NCI-H82 treated with DMSO at 0.1 percent for 48 hours (cell line): ENCODE results near the gene NOS1AP.

Experiments
- DNase-seq: peaks from one replicate; lab custom pipeline; 2025; ENCODE audit not compliant: unreplicated experiment; lab: John Stamatoyannopoulos, UW

Gene NOS1AP

DNA sequence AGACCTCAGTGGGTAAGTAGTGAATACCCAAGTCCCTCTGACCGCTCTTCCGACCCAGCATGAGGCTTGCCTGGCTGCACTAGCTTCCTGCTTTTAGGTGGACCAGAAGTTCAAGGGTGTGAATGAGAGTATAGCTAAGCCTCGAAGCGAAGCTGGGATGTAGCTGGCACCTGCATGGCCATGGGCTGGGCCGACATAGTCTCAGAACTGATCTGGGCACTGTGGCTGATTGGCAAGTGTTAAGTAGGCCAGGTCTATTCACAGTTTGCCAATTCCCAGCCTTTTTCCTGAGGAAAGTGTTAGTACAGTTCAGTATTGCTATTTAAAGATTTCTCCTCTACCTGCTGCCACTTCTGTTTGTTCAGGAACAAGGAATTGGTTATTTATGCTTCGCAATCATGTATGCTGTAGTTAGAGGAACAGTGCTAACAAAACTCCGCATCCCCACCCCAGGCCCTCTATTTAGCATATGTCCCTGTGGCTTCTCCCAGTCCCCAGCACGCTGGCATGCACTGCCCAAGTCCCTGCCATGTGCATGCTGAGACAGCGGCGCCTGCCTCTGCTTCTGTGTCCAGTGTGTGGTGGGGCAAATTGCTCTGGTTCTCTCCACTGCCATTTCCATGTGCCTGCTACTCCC, 290.9 kb downstream of the NOS1AP start:
- DNase-seq = no peak

GRCh38 chr1:162360874-162361260, 291.4 kb downstream of the NOS1AP start:
- no peak for DNase-seq

GRCh38 chr1:162361349-162361748, 291.9 kb downstream of the NOS1AP start:
- DNase-seq = no peak

DNA sequence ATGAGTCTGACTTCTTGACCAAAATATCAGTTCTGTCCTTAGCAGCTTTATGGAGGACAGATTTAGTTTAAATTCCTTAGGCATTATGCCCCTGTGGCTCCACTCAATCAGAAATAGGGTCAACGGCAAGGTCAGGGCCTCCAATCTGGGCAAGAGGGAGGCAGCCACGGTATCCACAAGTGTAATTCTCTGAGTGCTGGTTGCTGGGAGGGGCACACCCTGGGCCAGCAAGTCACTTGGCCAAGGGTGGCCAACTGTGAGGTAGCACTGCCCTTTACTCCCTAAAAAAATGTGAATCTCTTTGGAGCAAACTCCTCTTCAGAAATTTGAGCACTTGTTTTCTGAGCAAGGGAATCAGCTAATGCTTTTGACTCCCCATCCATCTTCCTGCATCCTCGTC, 294.3 kb downstream of the NOS1AP start:
- DNase-seq = no peak

- DNase-seq = no peak
Measured at GRCh38 chr1:162364498-162364897, 295.0 kb downstream of the NOS1AP start.

DNA sequence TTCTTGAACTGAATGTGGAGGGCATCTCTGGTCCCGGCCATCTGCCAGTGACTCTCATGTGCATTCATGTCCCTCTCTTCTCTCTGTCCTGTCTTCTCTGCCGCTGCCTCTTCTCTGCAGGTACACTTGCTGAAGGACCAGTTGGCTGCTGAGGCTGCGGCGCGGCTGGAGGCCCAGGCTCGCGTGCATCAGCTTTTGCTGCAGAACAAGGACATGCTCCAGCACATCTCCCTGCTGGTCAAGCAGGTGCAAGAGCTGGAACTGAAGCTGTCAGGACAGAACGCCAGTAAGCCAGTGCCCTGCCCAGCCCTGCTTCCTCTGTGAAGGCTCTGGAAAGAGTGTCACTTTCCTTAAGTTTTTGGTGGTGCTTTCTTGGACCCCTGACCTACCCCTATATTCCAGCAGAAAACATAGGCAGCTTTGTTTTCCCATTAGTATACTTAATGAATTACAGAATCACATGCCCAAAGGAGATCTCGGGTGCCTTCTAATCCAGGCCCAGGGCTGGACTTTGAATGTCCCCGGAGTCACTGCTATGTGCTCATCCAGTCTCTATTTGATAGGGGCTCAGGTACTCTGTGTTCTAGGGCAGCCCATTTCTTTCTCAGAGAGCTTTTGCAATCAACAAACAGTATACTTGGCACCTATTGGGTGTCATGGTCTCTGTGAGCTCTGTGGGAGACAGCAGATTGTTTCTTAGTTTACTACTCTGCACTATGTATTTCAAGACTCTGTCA, 296.0 kb downstream of the NOS1AP start:
- no peak for DNase-seq

- DNase-seq = no peak
Measured at GRCh38 chr1:162366149-162366548, 296.7 kb downstream of the NOS1AP start.

DNA sequence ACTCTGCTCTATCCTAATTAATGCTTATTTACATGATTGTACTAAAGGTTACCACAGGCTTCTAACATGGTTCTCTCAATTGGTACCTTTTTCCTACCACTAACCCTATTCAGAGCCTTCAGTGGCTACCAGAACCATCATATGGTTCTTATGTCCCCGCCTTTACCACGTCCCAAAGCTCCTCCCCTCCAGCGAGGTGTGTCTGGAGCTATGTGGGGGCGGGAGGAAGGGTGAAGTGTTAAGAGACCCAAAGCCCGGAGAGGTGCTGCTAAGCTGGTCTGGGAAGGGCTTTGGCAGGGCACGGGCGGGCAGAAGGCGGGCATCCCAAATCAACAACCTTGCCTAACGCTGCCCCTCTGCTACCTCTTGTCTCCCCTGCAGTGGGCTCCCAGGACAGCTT, 297.2 kb downstream of the NOS1AP start:
- DNase-seq = no peak

DNA sequence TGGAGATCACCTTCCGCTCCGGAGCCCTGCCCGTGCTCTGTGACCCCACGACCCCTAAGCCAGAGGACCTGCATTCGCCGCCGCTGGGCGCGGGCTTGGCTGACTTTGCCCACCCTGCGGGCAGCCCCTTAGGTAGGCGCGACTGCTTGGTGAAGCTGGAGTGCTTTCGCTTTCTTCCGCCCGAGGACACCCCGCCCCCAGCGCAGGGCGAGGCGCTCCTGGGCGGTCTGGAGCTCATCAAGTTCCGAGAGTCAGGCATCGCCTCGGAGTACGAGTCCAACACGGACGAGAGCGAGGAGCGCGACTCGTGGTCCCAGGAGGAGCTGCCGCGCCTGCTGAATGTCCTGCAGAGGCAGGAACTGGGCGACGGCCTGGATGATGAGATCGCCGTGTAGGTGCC, 297.6 kb downstream of the NOS1AP start:
- no peak for DNase-seq

DNA sequence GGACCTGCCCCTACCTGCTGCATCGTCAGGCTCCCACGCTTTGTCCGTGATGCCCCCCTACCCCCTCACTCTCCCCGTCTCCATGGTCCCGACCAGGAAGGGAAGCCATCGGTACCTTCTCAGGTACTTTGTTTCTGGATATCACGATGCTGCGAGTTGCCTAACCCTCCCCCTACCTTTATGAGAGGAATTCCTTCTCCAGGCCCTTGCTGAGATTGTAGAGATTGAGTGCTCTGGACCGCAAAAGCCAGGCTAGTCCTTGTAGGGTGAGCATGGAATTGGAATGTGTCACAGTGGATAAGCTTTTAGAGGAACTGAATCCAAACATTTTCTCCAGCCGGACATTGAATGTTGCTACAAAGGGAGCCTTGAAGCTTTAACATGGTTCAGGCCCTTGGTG, 298.3 kb downstream of the NOS1AP start:
- DNase-seq = no peak

GRCh38 chr1:162368451-162368850, 299.0 kb downstream of the NOS1AP start:
- DNase-seq = peak; percentile 83

DNA sequence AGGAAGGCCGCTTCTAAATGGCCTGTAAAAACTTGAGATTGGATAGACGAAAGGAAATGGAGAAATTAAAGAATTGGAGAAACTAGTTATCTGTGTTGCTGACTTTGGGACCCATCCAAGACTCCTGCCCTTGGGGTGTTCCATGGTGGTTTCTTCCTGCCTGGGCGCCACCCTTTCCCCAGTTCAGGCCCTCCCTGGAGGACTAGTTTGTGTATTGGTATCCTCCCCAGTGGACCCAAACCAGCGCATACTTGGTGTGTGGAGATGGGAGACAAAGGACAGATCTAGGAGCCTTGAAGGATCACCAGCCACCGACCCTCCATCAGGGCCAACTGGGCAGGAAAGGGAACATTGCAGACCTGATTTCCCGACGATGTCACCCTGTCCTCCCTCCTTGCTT, 300.1 kb downstream of the NOS1AP start:
- no peak for DNase-seq

- no peak for DNase-seq
Measured at GRCh38 chr1:162370161-162370560, 300.7 kb downstream of the NOS1AP start.

DNA sequence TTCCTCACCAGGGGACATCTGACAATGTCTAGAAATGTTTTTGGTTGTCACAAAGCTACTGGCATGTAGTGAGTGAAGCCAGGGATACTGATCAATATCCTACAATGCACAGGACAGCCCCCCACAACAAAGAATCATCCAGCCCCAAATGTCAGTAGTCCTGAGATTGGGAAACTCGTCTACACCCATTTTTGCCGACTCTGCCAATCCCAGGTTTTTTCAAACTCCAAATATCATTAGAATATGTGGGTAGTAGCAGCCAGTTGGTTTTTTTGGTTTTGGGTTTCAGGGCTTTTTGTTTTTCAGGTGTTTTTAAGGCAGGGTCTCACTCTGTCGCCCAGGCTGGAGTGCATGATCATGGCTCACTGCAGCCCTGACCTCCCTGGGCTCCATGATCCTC, 301.2 kb downstream of the NOS1AP start:
- no peak for DNase-seq

DNA sequence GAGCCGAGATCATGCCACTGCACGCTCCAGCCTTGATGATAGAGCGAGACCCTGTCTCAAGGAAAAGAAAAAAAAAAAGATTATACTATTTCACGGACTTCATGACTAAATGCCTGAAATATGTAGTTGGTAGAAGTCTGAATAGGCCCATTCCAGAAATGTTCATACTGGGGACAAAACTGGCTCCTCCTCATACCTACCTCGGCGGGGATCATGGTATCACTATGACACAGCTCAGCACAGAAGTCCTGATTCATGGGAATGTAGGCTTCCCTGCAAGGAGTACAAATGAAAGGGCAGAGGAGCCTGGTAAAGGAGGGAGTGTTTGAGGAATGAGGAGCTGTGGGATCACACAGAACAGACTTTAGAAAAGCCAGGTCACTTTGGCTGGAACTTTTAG, 302.1 kb downstream of the NOS1AP start:
- no peak for DNase-seq

DNA sequence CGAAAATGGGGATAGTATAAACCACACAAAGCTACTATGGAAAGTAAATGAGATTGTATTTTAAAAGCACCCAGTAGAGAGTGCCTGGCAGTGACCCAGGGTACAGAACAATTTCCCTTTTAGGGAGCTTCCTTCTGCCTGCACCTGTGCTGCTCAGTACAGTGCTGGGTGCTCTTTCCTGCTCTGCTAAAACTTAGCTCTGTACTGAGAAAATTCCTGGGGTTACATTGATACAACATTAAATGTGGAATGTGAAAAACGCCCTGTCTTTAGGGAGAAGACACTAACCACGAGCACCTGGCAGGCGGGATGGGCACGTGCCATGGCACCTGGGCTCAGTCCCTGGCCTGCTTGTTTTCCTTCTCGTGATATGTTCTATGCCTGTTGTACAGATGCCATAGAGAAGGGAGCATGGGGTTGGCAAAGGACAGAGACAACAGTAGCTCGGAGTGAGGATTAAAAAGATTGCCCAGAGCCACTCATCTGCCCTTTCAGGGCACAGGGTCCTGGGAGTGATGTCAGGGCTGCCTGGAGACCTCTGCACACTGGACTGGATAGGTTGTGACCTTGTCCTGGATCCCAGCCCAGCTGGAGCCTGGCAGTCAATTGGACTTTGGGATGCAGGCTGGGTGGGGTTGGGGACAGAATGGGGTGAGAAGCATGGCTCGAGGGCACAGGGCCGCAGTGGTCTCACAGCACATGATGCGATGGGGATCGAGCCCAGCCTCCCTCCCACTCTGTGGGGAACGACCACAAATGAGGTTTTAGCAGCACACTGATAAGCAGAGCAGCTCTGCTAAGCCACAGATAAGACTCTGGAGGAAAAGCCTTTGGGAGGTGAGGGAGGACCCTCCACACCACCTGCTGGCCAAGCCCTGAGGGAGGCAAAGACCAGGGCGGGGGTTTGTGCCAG, 302.9 kb downstream of the NOS1AP start:
- DNase-seq = no peak

GRCh38 chr1:162373072-162373427, 303.6 kb downstream of the NOS1AP start:
- no peak for DNase-seq

DNA sequence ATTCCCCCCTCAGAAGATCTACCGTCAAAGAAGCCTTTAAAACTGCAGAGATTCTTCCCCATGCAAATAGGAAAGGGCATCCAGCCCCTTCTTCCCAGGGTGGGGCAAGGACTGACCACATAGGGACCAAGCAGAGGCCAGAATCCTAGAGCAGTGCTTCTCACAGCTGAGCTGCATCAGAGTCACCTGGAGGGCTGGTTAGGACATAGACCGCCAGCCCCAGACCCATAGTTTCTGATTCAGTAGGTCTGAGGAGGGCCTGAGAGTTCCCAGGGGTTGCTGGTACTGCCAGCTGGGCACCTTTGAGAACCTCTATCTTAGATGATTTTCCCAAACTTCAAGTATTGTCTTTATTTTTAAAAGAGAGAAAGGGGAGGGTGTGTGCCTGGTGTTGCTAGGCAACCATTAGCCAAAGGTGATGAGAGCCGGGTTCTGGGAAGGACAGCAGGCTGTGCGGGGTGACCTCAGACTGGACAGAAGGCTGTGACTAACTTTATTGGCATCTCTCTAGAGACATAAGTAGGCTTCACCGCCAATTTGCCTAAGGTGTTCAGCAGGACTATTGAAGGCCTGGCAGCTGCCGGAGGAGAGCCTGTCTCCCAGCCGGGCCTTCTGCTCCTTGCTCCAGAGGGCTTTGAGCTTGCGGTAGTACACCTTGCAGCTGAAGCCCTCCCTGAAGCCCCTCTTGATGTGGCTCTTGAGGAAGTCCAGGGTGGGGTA, 304.2 kb downstream of the NOS1AP start:
- no peak for DNase-seq

DNA sequence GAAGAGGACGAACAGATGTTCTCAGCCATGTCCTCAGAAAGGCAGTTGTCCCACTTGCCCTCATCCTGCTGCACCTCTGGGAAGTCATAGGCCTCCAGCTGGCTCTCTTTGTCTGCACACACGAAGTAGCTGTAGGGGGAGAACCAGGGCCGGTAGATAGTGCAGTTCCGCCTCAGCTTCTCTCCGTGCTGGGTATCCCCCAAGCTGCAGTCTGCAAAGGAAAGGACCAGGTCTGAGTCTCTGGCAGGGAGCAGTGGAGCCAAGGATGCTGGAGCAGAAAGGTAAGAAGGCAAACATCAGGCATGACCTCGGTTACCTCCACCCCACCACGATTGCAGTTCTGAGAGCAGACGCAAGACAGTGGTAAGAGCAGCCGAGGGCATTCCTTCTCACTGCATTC, 304.9 kb downstream of the NOS1AP start:
- DNase-seq = no peak

DNA sequence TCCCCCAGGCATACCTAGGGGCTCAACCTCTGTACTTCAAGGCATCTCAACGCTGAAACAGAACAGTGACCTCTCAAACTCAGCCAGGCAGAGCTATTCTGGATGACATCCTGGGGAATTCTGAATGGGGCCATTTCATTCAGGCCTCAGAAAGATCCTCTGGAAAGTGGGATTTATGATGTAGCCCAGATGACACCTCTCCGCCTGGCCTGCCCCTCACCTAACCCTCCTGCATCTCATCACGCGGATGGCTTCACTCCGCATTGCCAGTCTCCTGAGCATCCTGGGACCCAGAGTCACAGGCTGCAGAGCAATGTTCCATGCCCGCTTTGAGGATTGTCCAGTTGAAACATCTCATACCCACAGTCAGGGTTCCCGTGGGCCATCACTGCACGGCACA, 306.0 kb downstream of the NOS1AP start:
- no peak for DNase-seq

GRCh38 chr1:162376691-162377090, 307.2 kb downstream of the NOS1AP start, which contains the start of gene SPATA46:
Gene SPATA46 (minus strand): TSS chr1:162376854. CDS start chr1:162376790, 64 bp downstream.
- no peak for DNase-seq
